Measurements from ENCODE around the gene SOCS2.

DNA sequence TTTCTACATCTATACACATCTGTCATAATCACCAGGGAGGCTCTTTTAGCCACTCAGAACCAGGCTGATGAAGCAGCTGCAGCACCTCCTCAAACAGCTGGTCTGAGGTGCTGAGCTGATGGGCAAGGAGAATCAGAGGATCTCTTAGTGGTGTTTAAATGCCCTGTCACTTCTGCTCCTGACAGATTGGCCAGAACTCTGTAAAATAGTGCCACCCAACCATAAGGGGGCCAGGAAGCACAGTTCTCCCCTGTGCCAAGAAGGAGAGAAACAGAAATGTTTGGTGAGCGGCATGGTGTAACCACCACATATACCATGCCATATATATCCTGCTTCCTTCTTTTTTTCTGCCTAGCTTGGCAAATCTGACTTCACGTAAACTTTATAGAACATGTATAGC, 12.8 kb downstream of the SOCS2 start:
- TF ChIP-seq CTCF (IDR thresholded peaks at IDR 0.05), result no peak
- TF ChIP-seq POLR2A (IDR thresholded peaks at IDR 0.05), result no peak
